ENCODE data around the gene RIOK2. TPM values are rescaled to one million over a fixed set of nuclear protein-coding genes. Genes with fewer than 3 reads are reported as not detected.

RIOK2 gene
- total and polyA plus RNA-seq, 2 of the 8 experiments (the other 6 are each of a cell fraction or from before 2014, with no cell fraction given), result 5.4 to 35.0 TPM

DNA sequence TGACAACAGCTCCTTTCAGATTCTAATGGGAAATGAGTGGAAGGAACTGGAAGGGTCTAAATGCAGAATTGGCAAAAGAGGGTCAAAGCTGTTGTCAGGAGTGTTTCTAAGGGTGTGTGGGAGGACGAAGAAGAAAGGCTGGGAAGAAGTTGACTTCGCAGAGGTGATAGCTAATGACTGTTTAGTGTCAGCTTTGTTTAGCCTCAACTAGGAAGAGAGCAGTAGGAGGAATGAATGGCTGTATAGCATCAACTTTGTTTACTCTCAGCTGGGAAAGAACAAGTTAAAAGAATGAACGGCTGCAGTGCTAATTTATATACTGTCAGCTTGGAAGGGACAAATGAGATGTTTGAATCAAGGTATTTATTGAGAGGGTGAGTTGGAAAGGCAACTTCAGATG is 34.8 kb downstream of the RIOK2 start (continued):
- TF ChIP-seq, protein P1, sequence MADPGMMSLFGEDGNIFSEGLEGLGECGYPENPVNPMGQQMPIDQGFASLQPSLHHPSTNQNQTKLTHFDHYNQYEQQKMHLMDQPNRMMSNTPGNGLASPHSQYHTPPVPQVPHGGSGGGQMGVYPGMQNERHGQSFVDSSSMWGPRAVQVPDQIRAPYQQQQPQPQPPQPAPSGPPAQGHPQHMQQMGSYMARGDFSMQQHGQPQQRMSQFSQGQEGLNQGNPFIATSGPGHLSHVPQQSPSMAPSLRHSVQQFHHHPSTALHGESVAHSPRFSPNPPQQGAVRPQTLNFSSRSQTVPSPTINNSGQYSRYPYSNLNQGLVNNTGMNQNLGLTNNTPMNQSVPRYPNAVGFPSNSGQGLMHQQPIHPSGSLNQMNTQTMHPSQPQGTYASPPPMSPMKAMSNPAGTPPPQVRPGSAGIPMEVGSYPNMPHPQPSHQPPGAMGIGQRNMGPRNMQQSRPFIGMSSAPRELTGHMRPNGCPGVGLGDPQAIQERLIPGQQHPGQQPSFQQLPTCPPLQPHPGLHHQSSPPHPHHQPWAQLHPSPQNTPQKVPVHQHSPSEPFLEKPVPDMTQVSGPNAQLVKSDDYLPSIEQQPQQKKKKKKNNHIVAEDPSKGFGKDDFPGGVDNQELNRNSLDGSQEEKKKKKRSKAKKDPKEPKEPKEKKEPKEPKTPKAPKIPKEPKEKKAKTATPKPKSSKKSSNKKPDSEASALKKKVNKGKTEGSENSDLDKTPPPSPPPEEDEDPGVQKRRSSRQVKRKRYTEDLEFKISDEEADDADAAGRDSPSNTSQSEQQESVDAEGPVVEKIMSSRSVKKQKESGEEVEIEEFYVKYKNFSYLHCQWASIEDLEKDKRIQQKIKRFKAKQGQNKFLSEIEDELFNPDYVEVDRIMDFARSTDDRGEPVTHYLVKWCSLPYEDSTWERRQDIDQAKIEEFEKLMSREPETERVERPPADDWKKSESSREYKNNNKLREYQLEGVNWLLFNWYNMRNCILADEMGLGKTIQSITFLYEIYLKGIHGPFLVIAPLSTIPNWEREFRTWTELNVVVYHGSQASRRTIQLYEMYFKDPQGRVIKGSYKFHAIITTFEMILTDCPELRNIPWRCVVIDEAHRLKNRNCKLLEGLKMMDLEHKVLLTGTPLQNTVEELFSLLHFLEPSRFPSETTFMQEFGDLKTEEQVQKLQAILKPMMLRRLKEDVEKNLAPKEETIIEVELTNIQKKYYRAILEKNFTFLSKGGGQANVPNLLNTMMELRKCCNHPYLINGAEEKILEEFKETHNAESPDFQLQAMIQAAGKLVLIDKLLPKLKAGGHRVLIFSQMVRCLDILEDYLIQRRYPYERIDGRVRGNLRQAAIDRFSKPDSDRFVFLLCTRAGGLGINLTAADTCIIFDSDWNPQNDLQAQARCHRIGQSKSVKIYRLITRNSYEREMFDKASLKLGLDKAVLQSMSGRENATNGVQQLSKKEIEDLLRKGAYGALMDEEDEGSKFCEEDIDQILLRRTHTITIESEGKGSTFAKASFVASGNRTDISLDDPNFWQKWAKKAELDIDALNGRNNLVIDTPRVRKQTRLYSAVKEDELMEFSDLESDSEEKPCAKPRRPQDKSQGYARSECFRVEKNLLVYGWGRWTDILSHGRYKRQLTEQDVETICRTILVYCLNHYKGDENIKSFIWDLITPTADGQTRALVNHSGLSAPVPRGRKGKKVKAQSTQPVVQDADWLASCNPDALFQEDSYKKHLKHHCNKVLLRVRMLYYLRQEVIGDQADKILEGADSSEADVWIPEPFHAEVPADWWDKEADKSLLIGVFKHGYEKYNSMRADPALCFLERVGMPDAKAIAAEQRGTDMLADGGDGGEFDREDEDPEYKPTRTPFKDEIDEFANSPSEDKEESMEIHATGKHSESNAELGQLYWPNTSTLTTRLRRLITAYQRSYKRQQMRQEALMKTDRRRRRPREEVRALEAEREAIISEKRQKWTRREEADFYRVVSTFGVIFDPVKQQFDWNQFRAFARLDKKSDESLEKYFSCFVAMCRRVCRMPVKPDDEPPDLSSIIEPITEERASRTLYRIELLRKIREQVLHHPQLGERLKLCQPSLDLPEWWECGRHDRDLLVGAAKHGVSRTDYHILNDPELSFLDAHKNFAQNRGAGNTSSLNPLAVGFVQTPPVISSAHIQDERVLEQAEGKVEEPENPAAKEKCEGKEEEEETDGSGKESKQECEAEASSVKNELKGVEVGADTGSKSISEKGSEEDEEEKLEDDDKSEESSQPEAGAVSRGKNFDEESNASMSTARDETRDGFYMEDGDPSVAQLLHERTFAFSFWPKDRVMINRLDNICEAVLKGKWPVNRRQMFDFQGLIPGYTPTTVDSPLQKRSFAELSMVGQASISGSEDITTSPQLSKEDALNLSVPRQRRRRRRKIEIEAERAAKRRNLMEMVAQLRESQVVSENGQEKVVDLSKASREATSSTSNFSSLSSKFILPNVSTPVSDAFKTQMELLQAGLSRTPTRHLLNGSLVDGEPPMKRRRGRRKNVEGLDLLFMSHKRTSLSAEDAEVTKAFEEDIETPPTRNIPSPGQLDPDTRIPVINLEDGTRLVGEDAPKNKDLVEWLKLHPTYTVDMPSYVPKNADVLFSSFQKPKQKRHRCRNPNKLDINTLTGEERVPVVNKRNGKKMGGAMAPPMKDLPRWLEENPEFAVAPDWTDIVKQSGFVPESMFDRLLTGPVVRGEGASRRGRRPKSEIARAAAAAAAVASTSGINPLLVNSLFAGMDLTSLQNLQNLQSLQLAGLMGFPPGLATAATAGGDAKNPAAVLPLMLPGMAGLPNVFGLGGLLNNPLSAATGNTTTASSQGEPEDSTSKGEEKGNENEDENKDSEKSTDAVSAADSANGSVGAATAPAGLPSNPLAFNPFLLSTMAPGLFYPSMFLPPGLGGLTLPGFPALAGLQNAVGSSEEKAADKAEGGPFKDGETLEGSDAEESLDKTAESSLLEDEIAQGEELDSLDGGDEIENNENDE (IDR thresholded peaks at IDR 0.05; ENCODE audit: insufficient replicate concordance, low read length), result no peak
- TF ChIP-seq, protein P2, sequence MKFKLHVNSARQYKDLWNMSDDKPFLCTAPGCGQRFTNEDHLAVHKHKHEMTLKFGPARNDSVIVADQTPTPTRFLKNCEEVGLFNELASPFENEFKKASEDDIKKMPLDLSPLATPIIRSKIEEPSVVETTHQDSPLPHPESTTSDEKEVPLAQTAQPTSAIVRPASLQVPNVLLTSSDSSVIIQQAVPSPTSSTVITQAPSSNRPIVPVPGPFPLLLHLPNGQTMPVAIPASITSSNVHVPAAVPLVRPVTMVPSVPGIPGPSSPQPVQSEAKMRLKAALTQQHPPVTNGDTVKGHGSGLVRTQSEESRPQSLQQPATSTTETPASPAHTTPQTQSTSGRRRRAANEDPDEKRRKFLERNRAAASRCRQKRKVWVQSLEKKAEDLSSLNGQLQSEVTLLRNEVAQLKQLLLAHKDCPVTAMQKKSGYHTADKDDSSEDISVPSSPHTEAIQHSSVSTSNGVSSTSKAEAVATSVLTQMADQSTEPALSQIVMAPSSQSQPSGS (IDR thresholded peaks at IDR 0.05; ENCODE audit: low read length), result no peak
- TF ChIP-seq SP1 (IDR thresholded peaks at IDR 0.05; ENCODE audit: low read depth, low read length) (no peak), TAF1 (IDR thresholded peaks at IDR 0.05; ENCODE audit: low read depth, low read length) (no peak), SRF (IDR thresholded peaks at IDR 0.05; ENCODE audit: low read depth, low read length) (no peak), NANOG (IDR thresholded peaks at IDR 0.05; ENCODE audit: insufficient read depth, low read depth, low read length, poor library complexity, severe bottlenecking) (no peak), EP300 (IDR thresholded peaks at IDR 0.05; ENCODE audit: borderline replicate concordance in 1 of 2, low read depth in 2 of 2, low read length in 2 of 2) (no peak)
- TF ChIP-seq, protein P3, sequence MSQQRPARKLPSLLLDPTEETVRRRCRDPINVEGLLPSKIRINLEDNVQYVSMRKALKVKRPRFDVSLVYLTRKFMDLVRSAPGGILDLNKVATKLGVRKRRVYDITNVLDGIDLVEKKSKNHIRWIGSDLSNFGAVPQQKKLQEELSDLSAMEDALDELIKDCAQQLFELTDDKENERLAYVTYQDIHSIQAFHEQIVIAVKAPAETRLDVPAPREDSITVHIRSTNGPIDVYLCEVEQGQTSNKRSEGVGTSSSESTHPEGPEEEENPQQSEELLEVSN (IDR thresholded peaks at IDR 0.05), result no peak
